ENCODE data around the gene SPACA5. TPM values are rescaled to one million over a fixed set of nuclear protein-coding genes. Genes with fewer than 3 reads are reported as not detected.

Gene SPACA5
- total and polyA plus RNA-seq, 2 of the 13 experiments (the other 11 are each of a cell fraction or from before 2014, with no cell fraction given) = not detected

DNA sequence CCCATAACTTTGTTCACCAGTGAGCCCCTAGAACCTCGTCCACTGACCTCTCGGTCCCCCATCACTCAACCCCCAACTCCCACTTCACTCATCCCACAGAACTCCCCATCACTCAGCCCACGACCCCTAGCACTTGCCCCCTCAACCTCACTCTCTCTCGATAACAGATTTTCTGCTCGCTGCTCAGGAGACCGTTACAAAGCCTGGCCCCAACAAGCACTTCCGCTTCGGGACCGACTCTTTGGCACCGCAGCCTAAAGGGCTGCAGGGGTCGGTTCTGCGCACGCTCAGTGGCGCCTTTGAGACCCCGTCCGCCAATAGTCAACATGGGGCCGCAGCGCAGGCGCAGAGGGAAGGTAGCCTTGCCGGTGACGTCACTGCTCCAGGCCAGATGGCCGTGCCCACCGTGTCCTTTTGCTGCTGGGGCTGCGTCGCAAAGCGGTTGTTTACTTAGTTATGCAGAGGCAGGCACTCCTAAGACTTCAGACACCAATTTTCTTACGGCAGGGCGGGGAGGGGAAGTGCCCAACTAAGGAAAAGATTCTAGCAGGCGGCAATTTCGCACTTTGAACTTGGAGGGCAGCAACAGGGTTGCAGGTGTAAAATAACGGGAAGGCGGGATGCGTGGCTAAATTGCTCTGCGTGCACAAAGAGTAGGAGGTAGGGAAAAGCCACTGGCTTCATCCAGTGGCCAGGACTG, 2.9 kb upstream of the SPACA5 start, which contains the start of gene ZNF182 (continued):
- TF ChIP-seq HMGXB4 (CRISPR knock-in tag; IDR thresholded peaks at IDR 0.05; ENCODE audit: borderline replicate concordance in 1 of 2, low read depth in 1 of 2) (peak in 1 of 2 experiments; percentile 54; a peak in 1 of 4 replicates), FOXA1 (IDR thresholded peaks at IDR 0.05) (peak; percentile 39; the same call in 1 of the 2 replicates), FOXA1 (CRISPR knock-in tag; IDR thresholded peaks at IDR 0.05) (peak; percentile 95), ZNF510 (CRISPR knock-in tag; IDR thresholded peaks at IDR 0.05; ENCODE audit: low read depth) (0 out of 2 replicates have a peak, but pooled peaks have one; percentile 44), SMAD1 (CRISPR knock-in tag; IDR thresholded peaks at IDR 0.05; ENCODE audit: borderline replicate concordance, low read depth) (no peak), ARNT2 (CRISPR knock-in tag; IDR thresholded peaks at IDR 0.05; ENCODE audit: low read depth) (no peak), NR2C2 (CRISPR knock-in tag; IDR thresholded peaks at IDR 0.05; ENCODE audit: borderline replicate concordance) (peak; percentile 52; the same call in 1 of the 2 replicates), JUND (CRISPR knock-in tag; IDR thresholded peaks at IDR 0.05) (0 out of 2 replicates have a peak, but pooled peaks have one; percentile 74), FOXK1 (CRISPR knock-in tag; IDR thresholded peaks at IDR 0.05; ENCODE audit: borderline replicate concordance, low read depth) (peak; percentile 67; the same call in 1 of the 2 replicates), THAP11 (CRISPR knock-in tag; IDR thresholded peaks at IDR 0.05) (peak; percentile 74; the same call in 1 of the 2 replicates), MED8 (CRISPR knock-in tag; IDR thresholded peaks at IDR 0.05; ENCODE audit: insufficient replicate concordance) (peak; percentile 26), TP53 (CRISPR knock-in tag; conservative IDR thresholded peaks at IDR 0.05) (no peak), PHF8 (CRISPR knock-in tag; IDR thresholded peaks at IDR 0.05) (0 out of 2 replicates have a peak, but pooled peaks have one; percentile 45), ELF1 (CRISPR knock-in tag; IDR thresholded peaks at IDR 0.05) (peak; percentile 95), SSRP1 (CRISPR knock-in tag; IDR thresholded peaks at IDR 0.05) (no peak), ARID4A (CRISPR knock-in tag; IDR thresholded peaks at IDR 0.05; ENCODE audit: borderline replicate concordance) (peak; percentile 59; the same call in 1 of the 2 replicates), NFATC3 (CRISPR knock-in tag; IDR thresholded peaks at IDR 0.05) (peak; percentile 63; the same call in 1 of the 2 replicates)
- TF ChIP-seq, protein P1, sequence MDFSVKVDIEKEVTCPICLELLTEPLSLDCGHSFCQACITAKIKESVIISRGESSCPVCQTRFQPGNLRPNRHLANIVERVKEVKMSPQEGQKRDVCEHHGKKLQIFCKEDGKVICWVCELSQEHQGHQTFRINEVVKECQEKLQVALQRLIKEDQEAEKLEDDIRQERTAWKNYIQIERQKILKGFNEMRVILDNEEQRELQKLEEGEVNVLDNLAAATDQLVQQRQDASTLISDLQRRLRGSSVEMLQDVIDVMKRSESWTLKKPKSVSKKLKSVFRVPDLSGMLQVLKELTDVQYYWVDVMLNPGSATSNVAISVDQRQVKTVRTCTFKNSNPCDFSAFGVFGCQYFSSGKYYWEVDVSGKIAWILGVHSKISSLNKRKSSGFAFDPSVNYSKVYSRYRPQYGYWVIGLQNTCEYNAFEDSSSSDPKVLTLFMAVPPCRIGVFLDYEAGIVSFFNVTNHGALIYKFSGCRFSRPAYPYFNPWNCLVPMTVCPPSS (IDR thresholded peaks at IDR 0.05) = no peak
- TF ChIP-seq, protein P2, sequence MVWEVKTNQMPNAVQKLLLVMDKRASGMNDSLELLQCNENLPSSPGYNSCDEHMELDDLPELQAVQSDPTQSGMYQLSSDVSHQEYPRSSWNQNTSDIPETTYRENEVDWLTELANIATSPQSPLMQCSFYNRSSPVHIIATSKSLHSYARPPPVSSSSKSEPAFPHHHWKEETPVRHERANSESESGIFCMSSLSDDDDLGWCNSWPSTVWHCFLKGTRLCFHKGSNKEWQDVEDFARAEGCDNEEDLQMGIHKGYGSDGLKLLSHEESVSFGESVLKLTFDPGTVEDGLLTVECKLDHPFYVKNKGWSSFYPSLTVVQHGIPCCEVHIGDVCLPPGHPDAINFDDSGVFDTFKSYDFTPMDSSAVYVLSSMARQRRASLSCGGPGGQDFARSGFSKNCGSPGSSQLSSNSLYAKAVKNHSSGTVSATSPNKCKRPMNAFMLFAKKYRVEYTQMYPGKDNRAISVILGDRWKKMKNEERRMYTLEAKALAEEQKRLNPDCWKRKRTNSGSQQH (CRISPR knock-in tag; IDR thresholded peaks at IDR 0.05; ENCODE audit: low read depth) = 0 out of 2 replicates have a peak, but pooled peaks have one; percentile 41
